Endothelial cell (in vitro differentiated cells): ENCODE data around the gene ATG4D. TPM values are rescaled to one million over a fixed set of nuclear protein-coding genes. Genes with fewer than 3 reads are reported as not detected.

ENCODE experiments used
- microRNA-seq: library from miRNA; unstranded; fragments of <30 nt; microRNA quantifications from one replicate; pipeline ENCODE4, GENCODE V29; 2020; ENCODE audit not compliant: unreplicated experiment
- total RNA-seq: library from RNA; stranded (reverse); fragmentation: NEBNext Ultra II Directional; extraction: Animal tissue kit (Norgen Biotek cat#: 25700); gene quantifications from one replicate; pipeline ENCODE4 v1.2.1, GENCODE V29; 2021; ENCODE audit not compliant: unreplicated experiment

ATG4D gene
- total RNA-seq, 1 donor from 2014 or later: 11.8 TPM

Small RNAs within 50 kb of the gene (microRNA-seq; reads per million reads assigned to microRNA genes)
- gene MIR1238: 0.35 reads per million

Other genes with a start within 250 kb of the ATG4D start
- gene ZGLP1, start 234.1 kb upstream of the ATG4D start, total RNA-seq: 8.2 TPM
- gene FDX2, start 227.9 kb upstream of the ATG4D start, total RNA-seq: 18.9 TPM
- 46.1 TPM for gene RAVER1, start 210.4 kb upstream of the ATG4D start, total RNA-seq
- gene ICAM3, start 204.3 kb upstream of the ATG4D start, total RNA-seq: 24.9 TPM
- 143 TPM for gene TYK2, start 163.3 kb upstream of the ATG4D start, total RNA-seq
- gene CDC37, start 140.4 kb upstream of the ATG4D start, total RNA-seq: 386 TPM
- gene PDE4A, start 123.4 kb upstream of the ATG4D start, total RNA-seq: 0.46 TPM
- gene KEAP1, start 40.5 kb upstream of the ATG4D start, total RNA-seq: 56.4 TPM
- gene S1PR5, start 26.5 kb upstream of the ATG4D start, total RNA-seq: not detected
- 25.2 TPM for gene KRI1, start 22.1 kb downstream of the ATG4D start, total RNA-seq
- gene CDKN2D, start 25.1 kb downstream of the ATG4D start, total RNA-seq: 8.1 TPM
- gene AP1M2, start 43.4 kb downstream of the ATG4D start, total RNA-seq: 7.5 TPM
- 272 TPM for gene SLC44A2, start 81.6 kb downstream of the ATG4D start, total RNA-seq
- gene ILF3, start 110.4 kb downstream of the ATG4D start, total RNA-seq: 330 TPM
- 32.5 TPM for gene QTRT1, start 157.5 kb downstream of the ATG4D start, total RNA-seq
- gene DNM2, start 174.2 kb downstream of the ATG4D start, total RNA-seq: 184 TPM